Panc1 (cell line): ENCODE results near the gene MCF2L. TPM values are rescaled to one million over a fixed set of nuclear protein-coding genes. Genes with fewer than 3 reads are reported as not detected.

ENCODE experiments used
- ATAC-seq: fragments of 200-7000 bp; cut with Tn5 transposase; 2 replicates; pipeline ENCODE4 v1.9.1; 2020; ENCODE audit warnings: mild to moderate bottlenecking, moderate library complexity
- BruUV-seq: library from RNA; stranded (reverse); fragments of 400-500 nt; replicated peaks from 2 replicates; lab custom pipeline; 2021; lab: Mats Ljungman, UMichigan
- CTCF ChIA-PET: fragments of 300-600 bp; sonication (Branson Sonifier 250); formaldehyde crosslinking; loops from one replicate; lab custom pipeline; 2022; ENCODE audit warnings: antibody characterized with exemption; lab: Charles Lee
- POLR2A ChIA-PET: fragments of 300-600 bp; sonication (Branson Sonifier 250); formaldehyde crosslinking; loops from one replicate; lab custom pipeline; 2022; ENCODE audit warnings: antibody characterized with exemption; lab: Charles Lee
- DNase-seq: peaks from one replicate; pipeline ENCODE4 v3.0.0-alpha.2; 2010; ENCODE audit warnings: low read depth, low spot score
- H3K27ac ChIP-seq: 2 replicates; pipeline ENCODE4 v1.5.1; 2011; ENCODE audit warnings: mild to moderate bottlenecking, low read length, inconsistent platforms
- H3K27me3 ChIP-seq: fragments of 200-500 bp; sonication (Bioruptor generic); 2 replicates; pipeline ENCODE4 v1.6.0; 2014; ENCODE audit warnings: low read length, inconsistent platforms; ENCODE audit not compliant: control insufficient read depth, insufficient read depth
- H3K36me3 ChIP-seq: fragments of 200-500 bp; sonication (Bioruptor generic); 2 replicates; pipeline ENCODE4 v1.5.1; 2014; ENCODE audit warnings: inconsistent platforms, mild to moderate bottlenecking, low read length, moderate library complexity; ENCODE audit not compliant: control insufficient read depth, insufficient read depth
- H3K4me1 ChIP-seq: 2 replicates; pipeline ENCODE4 v1.5.1; 2011; ENCODE audit warnings: inconsistent platforms, mild to moderate bottlenecking, low read length, moderate library complexity; ENCODE audit not compliant: control insufficient read depth, insufficient read depth
- H3K4me3 ChIP-seq, 2 experiments: 2 replicates each; pipeline ENCODE4 v1.5.1; 2011 to 2012; ENCODE audit warnings: low read depth in 2 of 2, low read length in 2 of 2, mild to moderate bottlenecking in 2 of 2, inconsistent platforms in 1 of 2, moderate library complexity in 1 of 2
- H3K9me3 ChIP-seq: fragments of 200-500 bp; sonication (Bioruptor generic); 2 replicates; pipeline ENCODE4 v1.5.1; 2014; ENCODE audit warnings: low read depth, mild to moderate bottlenecking, inconsistent platforms, low read length, moderate library complexity; ENCODE audit not compliant: control insufficient read depth, insufficient read depth
- CTCF ChIP-seq: fragments of 450-650 bp; IDR thresholded peaks from 2 replicates; pipeline ENCODE4 v1.5.1; 2017; ENCODE audit warnings: mild to moderate bottlenecking
- POLR2AphosphoS5 ChIP-seq: IDR thresholded peaks from 2 replicates; pipeline ENCODE4 v1.6.1; 2012; ENCODE audit warnings: mild to moderate bottlenecking, low read depth, low read length, moderate library complexity
- REST ChIP-seq, 2 experiments: IDR thresholded peaks; 2 replicates each; pipeline ENCODE4 v1.6.1; 2011 to 2012; ENCODE audit warnings: low read depth in 2 of 2, control low read depth in 1 of 2, low read length in 1 of 2, mild to moderate bottlenecking in 1 of 2, moderate library complexity in 1 of 2; ENCODE audit not compliant: insufficient read depth in 1 of 2
- SIN3A ChIP-seq: IDR thresholded peaks from 2 replicates; pipeline ENCODE4 v1.6.1; 2012; ENCODE audit warnings: low read depth, mild to moderate bottlenecking, low read length, moderate library complexity, borderline replicate concordance; ENCODE audit not compliant: insufficient read depth
- TCF7L2 ChIP-seq: IDR thresholded peaks from 2 replicates; pipeline ENCODE4 v1.6.1; 2011; ENCODE audit warnings: mild to moderate bottlenecking, low read depth, low read length, inconsistent platforms
- in situ Hi-C: cut with HindIII; loops from 2 replicates; pipeline ENCODE4 v1.10.0; 2016; ENCODE audit warnings: low sequenced_read_pairs, low pct_unique_long_range_greater_than_20kb
- intact Hi-C: fragments of 100-400 bp; cut with micrococcal nuclease; formaldehyde crosslinking; loops from one replicate; pipeline ENCODE4 v1.10.0; 2022; ENCODE audit not compliant: unreplicated experiment
- total RNA-seq: library from RNA; stranded (reverse); gene quantifications from one replicate; pipeline ENCODE4 v1.2.1, GENCODE V29; 2021; ENCODE audit not compliant: unreplicated experiment

Gene MCF2L
- total RNA-seq, 1 experiment from 2014 or later: 0.57 TPM

DNA sequence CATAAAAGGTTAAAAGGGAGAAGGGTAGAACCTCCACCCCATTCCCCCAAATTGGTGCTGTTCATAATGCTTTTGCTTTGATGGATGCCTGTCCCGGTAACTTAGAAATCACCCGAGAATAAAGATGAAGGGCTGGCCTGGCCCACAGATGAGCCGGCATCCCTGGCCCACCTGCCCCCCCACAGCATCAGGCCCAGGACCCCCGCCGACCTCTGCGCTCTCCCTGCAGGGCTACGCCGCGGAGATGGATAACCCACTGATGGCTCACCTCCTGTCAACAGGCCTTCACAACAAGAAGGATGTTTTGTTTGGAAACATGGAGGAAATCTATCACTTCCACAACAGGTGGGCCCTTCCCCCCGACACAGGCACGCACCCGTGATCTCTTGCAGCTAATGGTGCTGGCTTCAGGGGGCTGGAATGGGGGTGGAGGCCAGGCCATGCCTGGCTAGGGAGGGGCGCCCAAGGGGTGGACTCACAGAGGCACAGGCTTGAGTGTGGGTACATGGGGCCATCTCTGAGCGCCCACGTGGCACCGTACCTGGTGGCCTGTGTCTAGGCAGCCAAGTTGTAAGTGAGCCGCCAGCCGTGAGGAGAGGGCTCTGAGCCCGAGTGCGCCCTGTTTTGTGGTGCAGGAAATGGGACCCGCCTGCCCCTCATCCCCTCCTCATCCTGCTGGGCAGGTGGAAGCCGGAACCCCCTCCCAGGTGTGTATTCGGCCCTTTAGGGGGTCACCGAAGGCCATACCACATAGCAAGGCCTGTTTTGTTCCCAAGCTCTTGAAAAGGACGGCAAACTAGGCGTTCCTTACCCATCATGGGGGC lies 113.4 kb downstream of the MCF2L start:
- no peak overlapping the region for H3K4me3 ChIP-seq
- ChIA-PET POLR2A (no interaction called here), CTCF (no interaction called here)
- H3K27me3 ChIP-seq: no peaks in the 10 kb centered on the region
- in situ Hi-C loops (no loop called here), intact Hi-C loops (no loop called here)
- no peaks in the 10 kb centered on the region for H3K36me3 ChIP-seq
- DNase-seq (no peak), ATAC-seq (no peak)
- H3K4me1 ChIP-seq: no peaks in the 10 kb centered on the region
- BruUV-seq: no TSS peak
- TF ChIP-seq CTCF: no peak
- TF ChIP-seq SIN3A: no peak
- TF ChIP-seq TCF7L2: no peak
- TF ChIP-seq REST (IDR thresholded peaks at IDR 0.05; ENCODE audit: insufficient read depth in 1 of 2, low read depth in 2 of 2, low read length in 1 of 2): no peak
- no peak for TF ChIP-seq POLR2AphosphoS5
- no peak overlapping the region for H3K27ac ChIP-seq
- no peaks in the 10 kb centered on the region for H3K9me3 ChIP-seq

GRCh38 chr13:113083022-113083373 lies 114.0 kb downstream of the MCF2L start:
- no peak for ATAC-seq
- H3K9me3 ChIP-seq: no peaks in the 10 kb centered on the region
- H3K4me3 ChIP-seq: no peak overlapping the region
- no peaks in the 10 kb centered on the region for H3K27me3 ChIP-seq
- H3K36me3 ChIP-seq: no peaks in the 10 kb centered on the region
- intact Hi-C loops: no loop called here
- H3K4me1 ChIP-seq: no peaks in the 10 kb centered on the region
- ChIA-PET CTCF (no interaction called here), POLR2A (no interaction called here)
- no peak overlapping the region for H3K27ac ChIP-seq
- no TSS peak for BruUV-seq
- TF ChIP-seq CTCF (no peak), POLR2AphosphoS5 (no peak)
- DNase-seq: no peak
- in situ Hi-C loops: no loop called here
